NCI-H2227 (cell line): ENCODE measurements around the gene LGI4.
"Not testable (repeated sequence)": the region's sequence is repeated elsewhere in the genome, so short reads cannot be mapped to it uniquely, and the experiment has no call there.

Experiments used
- DNase-seq: peaks from one replicate; lab custom pipeline; 2025; ENCODE audit not compliant: unreplicated experiment; lab: John Stamatoyannopoulos, UW

Gene LGI4

DNA sequence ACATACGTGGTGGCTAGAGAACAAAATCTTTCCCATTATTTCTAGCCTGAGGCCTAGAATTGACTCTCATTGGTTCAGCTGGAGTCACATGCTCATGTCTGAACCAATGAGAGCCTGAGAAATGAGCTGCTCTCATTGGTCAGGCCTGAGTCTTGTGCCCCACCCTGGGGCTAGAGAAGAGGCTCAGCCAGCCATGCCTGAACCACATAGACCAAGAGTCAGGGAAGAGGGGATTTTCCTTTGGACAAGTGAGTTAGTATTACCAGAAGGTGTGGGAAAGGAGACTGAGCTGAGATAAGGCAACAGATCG is 26.5 kb upstream of the LGI4 start:
- DNase-seq = no peak

GRCh38 chr19:35160629-35161433 is 26.0 kb upstream of the LGI4 start:
- no peak for DNase-seq

GRCh38 chr19:35159606-35160005 is 24.7 kb upstream of the LGI4 start:
- DNase-seq = no peak

GRCh38 chr19:35157431-35157830 is 22.6 kb upstream of the LGI4 start:
- DNase-seq = no peak

DNA sequence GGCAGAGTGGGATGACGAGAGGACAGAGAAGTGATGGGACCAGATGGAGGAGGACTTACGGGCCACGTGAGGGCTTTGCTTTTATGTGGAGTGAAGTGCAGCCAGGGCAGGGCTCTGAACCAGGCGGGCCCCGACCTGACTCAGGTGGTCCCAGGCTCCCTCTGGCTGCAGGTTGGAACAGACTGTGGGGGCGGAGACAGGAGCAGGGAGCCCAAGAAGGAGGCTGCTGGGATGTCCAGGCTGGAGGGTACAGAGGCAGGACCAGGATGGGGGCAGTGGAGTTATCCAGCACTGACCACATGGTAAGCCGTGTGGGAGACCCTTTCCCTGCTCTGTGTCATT is 21.8 kb upstream of the LGI4 start:
- DNase-seq = no peak

- no peak for DNase-seq
Measured at GRCh38 chr19:35155981-35156672, 21.3 kb upstream of the LGI4 start.

DNA sequence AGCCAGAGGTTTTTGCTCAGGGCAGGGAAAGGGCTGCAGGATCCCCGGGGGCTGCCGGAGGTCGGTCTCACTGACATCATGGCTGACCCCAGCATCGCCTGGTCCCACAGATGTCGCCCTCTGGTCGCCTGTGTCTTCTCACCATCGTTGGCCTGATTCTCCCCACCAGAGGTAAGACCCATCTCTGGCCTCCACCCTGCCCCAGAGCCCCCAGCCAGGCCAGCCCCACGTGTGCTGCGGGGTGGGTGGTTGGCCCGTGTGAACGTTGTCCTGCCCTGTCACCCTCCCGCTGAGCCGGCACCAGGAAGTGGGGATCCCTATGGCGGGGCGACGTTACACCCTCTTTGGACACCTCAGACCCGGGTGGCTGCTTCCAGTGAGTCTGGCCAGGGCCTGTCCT is 20.6 kb upstream of the LGI4 start:
- no peak for DNase-seq

- DNase-seq = peak; percentile 89
Measured at GRCh38 chr19:35154525-35155406, 19.9 kb upstream of the LGI4 start, which contains the start of gene FXYD5. Gene FXYD5 (plus strand): TSS chr19:35154735. CDS start chr19:35155551, 816 bp downstream.

- peak; percentile 95 for DNase-seq
Measured at GRCh38 chr19:35153701-35154524, 19.1 kb upstream of the LGI4 start.

DNA sequence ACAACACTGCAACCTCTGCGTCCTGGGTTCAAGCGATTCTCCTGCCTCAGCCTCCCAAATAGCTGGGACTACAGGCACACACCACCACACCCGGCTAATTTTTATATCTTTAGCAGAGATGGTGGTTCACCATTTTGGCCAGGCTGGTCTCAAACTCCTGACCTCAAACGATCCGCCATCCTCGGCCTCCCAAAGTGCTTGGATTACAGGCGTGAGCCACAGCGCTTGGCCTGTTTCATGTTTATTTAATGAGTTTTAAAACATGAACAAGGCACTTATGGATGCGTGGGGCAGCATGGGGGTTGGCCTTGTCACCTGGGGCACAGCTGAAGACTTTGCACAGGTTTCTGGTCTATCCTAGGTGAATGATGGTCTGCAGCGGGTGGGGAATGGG is 18.3 kb upstream of the LGI4 start:
- DNase-seq = not testable (repeated sequence)

DNA sequence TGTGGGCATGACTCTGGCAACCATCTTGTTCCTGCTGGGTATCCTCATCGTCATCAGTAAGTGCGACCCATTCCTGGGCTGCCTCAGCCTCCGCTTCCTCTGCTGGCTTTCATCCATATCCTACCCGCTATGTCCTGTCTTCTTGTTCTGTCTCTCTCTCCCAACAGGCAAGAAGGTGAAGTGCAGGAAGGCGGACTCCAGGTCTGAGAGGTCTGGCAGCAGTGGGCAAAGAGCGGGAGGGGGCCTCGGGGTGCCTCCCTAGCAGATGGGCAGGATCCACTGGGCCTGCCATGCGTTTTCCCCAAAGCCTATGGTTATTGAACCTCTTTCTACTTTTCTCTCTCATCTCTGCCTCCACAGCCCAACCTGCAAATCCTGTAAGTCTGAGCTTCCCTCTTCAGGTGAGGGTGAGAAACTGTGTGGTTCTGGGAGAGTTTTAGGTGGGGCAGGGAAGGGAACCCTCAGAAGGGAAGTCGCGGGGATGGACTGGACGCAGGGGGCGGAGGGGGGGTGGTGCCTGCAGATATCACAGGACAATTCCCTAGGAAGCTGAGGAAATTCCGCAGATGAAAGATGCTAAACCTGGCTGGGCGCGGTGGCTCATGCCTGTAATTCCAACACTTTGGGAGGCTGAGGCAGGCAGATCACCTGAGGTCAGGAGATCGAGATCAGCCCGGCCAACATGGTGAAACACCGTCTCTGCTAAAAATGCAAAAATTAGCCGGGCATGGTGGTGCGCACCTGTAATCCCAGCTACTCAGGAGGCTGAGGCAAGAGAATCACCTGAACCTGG is 16.6 kb upstream of the LGI4 start:
- DNase-seq = peak; percentile 57

DNA sequence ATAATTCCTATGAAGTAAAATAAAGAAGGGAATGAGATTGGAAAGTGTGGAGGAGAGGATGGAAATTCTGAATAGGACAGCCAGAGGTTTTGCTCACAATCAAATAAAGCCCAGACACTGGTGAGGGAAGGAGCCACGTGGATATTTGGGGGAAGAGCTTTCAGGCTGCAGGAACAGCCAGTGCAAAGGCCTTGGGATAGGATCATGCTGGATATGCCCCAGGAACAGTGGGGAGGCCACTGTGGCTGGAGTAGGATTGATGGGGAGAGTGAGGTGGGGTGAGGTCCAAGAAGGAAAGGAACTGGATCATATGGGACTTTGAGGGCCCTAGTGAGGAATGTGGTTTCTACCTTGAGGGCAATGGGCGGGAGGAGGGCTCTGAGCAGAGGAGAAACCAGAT is 15.6 kb upstream of the LGI4 start:
- DNase-seq = no peak

GRCh38 chr19:35149463-35149862 is 14.6 kb upstream of the LGI4 start:
- DNase-seq = no peak

GRCh38 chr19:35146746-35147459 is 12.0 kb upstream of the LGI4 start:
- no peak for DNase-seq

DNA sequence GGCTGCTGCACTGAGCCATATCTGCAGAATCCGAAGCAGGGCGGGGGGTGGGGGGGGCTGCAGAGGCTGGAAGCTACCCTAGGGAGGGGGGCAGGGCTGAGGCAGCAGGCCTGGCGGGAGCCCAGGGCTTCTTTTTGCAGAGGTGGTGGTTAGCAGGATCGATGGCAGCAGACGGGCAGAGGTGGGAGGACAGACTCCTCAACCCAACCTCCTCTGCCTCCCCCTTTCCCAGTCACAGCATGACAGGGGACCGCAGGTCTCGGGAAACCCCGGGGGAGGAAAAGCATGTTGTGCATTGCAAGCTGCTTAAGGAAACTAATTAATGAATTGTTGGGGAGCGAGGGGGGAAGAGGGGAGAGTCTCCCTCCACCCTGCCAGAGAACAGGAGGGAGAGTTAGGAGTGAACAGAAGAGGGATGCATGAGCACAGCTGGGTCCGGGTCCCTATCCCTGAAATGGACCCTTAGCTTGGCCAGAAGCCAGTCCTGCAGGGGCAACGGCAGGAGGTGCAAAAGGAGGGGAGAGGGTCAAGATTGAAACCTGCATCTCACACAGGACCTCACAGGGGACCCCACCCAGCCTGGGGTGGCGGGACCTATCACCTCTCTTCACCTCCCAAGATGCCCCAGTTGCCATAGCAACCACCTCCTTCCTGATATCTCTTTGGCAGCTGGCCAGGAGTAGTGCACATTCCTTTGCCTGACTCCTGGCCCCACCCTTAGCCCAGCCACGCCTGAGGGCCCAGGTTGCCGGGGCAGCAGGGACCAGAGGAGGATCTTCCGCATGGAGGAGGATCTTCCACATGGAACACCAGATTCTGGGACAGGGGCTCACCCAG is 10.0 kb upstream of the LGI4 start:
- DNase-seq = peak; percentile 91

DNA sequence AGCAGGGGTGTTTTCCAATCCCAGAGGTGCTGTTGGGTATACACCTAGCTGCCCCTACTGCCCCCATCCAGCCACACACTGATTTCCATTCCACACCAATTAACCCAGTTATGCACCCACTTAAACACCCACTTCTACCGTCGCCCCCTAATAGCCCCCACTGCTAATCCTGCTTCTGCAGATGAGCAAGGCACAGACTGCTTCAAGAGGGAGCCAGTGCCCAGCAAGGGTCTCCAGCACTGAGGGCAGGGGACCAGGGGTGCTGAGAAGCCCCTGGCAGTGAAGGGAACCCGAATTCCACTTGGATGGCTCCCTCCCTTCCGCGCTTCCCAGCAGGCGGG is 9.4 kb upstream of the LGI4 start:
- DNase-seq = no peak

DNA sequence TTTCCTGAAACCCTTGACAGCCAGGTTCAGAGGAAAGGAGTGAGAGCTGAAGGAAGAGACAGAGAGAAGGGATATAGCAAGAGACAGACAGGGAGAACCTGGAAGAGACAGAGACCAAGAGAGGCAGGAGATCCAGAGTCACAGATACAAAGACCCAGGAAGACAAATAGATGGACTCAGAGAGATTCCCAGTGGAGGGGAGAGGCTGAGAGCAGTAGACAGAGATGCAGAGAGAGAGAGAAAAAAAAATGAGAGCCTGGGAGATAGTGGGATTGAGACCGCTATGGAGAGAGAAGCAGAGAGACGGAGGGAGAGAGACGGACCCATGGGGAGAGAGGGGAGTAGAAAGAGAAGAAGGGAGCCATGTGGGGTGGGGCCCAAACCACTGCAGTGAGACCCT is 9.0 kb upstream of the LGI4 start:
- peak; percentile 69 for DNase-seq

- peak; percentile 88 for DNase-seq
Measured at GRCh38 chr19:35143231-35143715, 8.4 kb upstream of the LGI4 start, which contains the start of gene FXYD7. Gene FXYD7 (plus strand): TSS chr19:35143255. CDS start chr19:35143334, 79 bp downstream.
